ENCODE data around the gene MESP1. TPM values are rescaled to one million over a fixed set of nuclear protein-coding genes. Genes with fewer than 3 reads are reported as not detected.
A peak's percentile ranks its signal among the peaks of the same experiment; 100 is the strongest.

Gene MESP1
- polyA plus RNA-seq, 1 donor (not counting 4 experiments of a cell fraction or from before 2014, with no cell fraction given) = not detected

DNA sequence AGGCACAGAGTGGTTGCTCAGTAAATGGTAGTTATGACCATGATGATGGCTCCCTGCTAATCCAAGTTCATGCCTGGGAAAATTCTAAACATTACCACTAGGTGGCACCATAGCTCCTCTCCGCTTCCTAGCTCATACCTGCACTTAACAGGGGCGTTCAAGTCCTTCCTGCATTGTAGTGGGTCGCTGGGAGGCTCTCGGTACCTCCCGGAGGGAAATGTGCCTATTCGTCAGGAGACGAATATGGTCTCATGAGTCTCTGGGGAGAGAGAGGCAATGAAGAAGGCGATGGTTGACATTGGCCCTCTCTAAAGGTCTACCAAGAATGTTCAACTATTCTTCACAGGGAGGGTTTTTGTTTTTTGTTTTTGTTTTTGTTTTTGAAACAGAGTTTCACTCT is 10.9 kb downstream of the MESP1 start:
- dilution Hi-C loops (cut with MboI; ENCODE audit: extremely low pct_ligation_motif_present, low sequenced_read_pairs) = no loop called here
- no peak for TF ChIP-seq EZH2 (IDR thresholded peaks at IDR 0.05; ENCODE audit: low read length)
- TF ChIP-seq, protein P1, sequence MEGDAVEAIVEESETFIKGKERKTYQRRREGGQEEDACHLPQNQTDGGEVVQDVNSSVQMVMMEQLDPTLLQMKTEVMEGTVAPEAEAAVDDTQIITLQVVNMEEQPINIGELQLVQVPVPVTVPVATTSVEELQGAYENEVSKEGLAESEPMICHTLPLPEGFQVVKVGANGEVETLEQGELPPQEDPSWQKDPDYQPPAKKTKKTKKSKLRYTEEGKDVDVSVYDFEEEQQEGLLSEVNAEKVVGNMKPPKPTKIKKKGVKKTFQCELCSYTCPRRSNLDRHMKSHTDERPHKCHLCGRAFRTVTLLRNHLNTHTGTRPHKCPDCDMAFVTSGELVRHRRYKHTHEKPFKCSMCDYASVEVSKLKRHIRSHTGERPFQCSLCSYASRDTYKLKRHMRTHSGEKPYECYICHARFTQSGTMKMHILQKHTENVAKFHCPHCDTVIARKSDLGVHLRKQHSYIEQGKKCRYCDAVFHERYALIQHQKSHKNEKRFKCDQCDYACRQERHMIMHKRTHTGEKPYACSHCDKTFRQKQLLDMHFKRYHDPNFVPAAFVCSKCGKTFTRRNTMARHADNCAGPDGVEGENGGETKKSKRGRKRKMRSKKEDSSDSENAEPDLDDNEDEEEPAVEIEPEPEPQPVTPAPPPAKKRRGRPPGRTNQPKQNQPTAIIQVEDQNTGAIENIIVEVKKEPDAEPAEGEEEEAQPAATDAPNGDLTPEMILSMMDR (optimal IDR thresholded peaks at IDR 0.05 in 1 of 3, IDR thresholded peaks at IDR 0.05 in 1 of 3, conservative IDR thresholded peaks at IDR 0.05 in 1 of 3; ENCODE audit: extremely low read depth in 1 of 3, insufficient read depth in 2 of 3, low read length in 3 of 3) = peak; percentile 80 to 92 (median 91)
- Histone ChIP-seq H3K4me2 (ENCODE audit: control insufficient read depth, extremely low read depth, insufficient read depth, low read depth, low read length) (peak overlapping the region; percentile 52), H3K9ac (ENCODE audit: control insufficient read depth, extremely low read depth, insufficient read depth, low read length) (no peak overlapping the region), H3K9me3 (ENCODE audit: control insufficient read depth, low read depth, low read length) (no peaks in the 10 kb centered on the region), H3K36me3 (ENCODE audit: control insufficient read depth in 2 of 2, extremely low read depth in 1 of 2, insufficient read depth in 2 of 2, low read length in 2 of 2) (no peaks in the 10 kb centered on the region), H3K4me1 (ENCODE audit: control insufficient read depth, extremely low read depth, insufficient read depth, low read length) (no peaks in the 10 kb centered on the region), H3K4me3 (ENCODE audit: control insufficient read depth in 2 of 3, extremely low read depth in 1 of 3, insufficient read depth in 2 of 3, low read depth in 1 of 3, low read length in 3 of 3) (no peak overlapping the region), H2AFZ (ENCODE audit: control insufficient read depth, low read length) (peak overlapping the region; percentile 58), H4K20me1 (ENCODE audit: control insufficient read depth, extremely low read depth, insufficient read depth, low read length) (no peaks in the 10 kb centered on the region), H3K9me1 (ENCODE audit: control insufficient read depth, extremely low read depth, insufficient read depth, low read length) (no peaks in the 10 kb centered on the region), H3K79me2 (ENCODE audit: control insufficient read depth, insufficient read depth, low read length) (no peaks in the 10 kb centered on the region), H3K27ac (ENCODE audit: control insufficient read depth, insufficient read depth, low read length) (no peak overlapping the region), H3K27me3 (ENCODE audit: control insufficient read depth, extremely low read depth, insufficient read depth, low read length) (no peaks in the 10 kb centered on the region)
- FAIRE-seq = peak; percentile 94
- peak; percentile 52 for DNase-seq (ENCODE audit: low read depth, low spot score)

DNA sequence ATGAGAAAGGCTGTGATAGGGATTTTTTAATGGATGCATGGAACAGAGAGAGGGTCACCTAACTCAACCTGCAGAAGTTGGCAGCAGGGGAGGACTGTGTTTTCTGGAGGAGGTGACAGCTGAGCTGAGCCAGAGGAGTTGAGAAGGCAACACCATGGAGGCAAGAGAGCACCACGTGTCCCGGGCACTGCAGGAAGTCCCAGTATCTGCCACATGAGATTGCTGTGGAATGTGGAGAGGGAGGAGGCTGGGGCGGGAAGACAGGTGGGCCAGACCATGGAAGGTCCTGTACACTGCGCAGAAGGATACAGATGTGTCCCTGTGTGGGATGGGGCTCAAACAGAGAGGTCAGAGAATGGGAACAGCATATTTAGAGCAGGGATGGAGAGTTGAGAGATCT is 15.3 kb downstream of the MESP1 start:
- H3K27ac ChIP-seq (ENCODE audit: control insufficient read depth, insufficient read depth, low read length) = no peak overlapping the region
- TF ChIP-seq, protein P1 (optimal IDR thresholded peaks at IDR 0.05 in 1 of 3, IDR thresholded peaks at IDR 0.05 in 1 of 3, conservative IDR thresholded peaks at IDR 0.05 in 1 of 3; ENCODE audit: extremely low read depth in 1 of 3, insufficient read depth in 2 of 3, low read length in 3 of 3) = no peak
- TF ChIP-seq EZH2 (IDR thresholded peaks at IDR 0.05; ENCODE audit: low read length) = no peak
- no peaks in the 10 kb centered on the region for H4K20me1 ChIP-seq (ENCODE audit: control insufficient read depth, extremely low read depth, insufficient read depth, low read length)
- no peak overlapping the region for H3K9ac ChIP-seq (ENCODE audit: control insufficient read depth, extremely low read depth, insufficient read depth, low read length)
- no peaks in the 10 kb centered on the region for H3K9me1 ChIP-seq (ENCODE audit: control insufficient read depth, extremely low read depth, insufficient read depth, low read length)
- H3K36me3 ChIP-seq (ENCODE audit: control insufficient read depth in 2 of 2, extremely low read depth in 1 of 2, insufficient read depth in 2 of 2, low read length in 2 of 2) = no peaks in the 10 kb centered on the region
- peaks cover 3% of the 10 kb centered on the region for H3K27me3 ChIP-seq (ENCODE audit: control insufficient read depth, extremely low read depth, insufficient read depth, low read length)
- FAIRE-seq = no peak
- no peaks in the 10 kb centered on the region for H3K79me2 ChIP-seq (ENCODE audit: control insufficient read depth, insufficient read depth, low read length)
- no peak for DNase-seq (ENCODE audit: low read depth, low spot score)
- no peaks in the 10 kb centered on the region for H3K4me1 ChIP-seq (ENCODE audit: control insufficient read depth, extremely low read depth, insufficient read depth, low read length)
- H3K4me3 ChIP-seq (ENCODE audit: control insufficient read depth in 2 of 3, extremely low read depth in 1 of 3, insufficient read depth in 2 of 3, low read depth in 1 of 3, low read length in 3 of 3) = no peak overlapping the region
- H2AFZ ChIP-seq (ENCODE audit: control insufficient read depth, low read length) = no peak overlapping the region
- H3K9me3 ChIP-seq (ENCODE audit: control insufficient read depth, low read depth, low read length) = no peaks in the 10 kb centered on the region
- no peak overlapping the region for H3K4me2 ChIP-seq (ENCODE audit: control insufficient read depth, extremely low read depth, insufficient read depth, low read depth, low read length)
- dilution Hi-C loops (cut with MboI; ENCODE audit: extremely low pct_ligation_motif_present, low sequenced_read_pairs) = no loop called here
